GM12874 (cell line): ENCODE results near the gene RTN4RL2.

ENCODE experiments used
- TF ChIP-seq, protein P1 (sequence below): IDR thresholded peaks from 2 replicates; pipeline ENCODE4 v1.5.1; 2011; ENCODE audit warnings: low read depth, mild to moderate bottlenecking, control low read depth, low read length, moderate library complexity; ENCODE audit not compliant: insufficient read depth

The RTN4RL2 gene

DNA sequence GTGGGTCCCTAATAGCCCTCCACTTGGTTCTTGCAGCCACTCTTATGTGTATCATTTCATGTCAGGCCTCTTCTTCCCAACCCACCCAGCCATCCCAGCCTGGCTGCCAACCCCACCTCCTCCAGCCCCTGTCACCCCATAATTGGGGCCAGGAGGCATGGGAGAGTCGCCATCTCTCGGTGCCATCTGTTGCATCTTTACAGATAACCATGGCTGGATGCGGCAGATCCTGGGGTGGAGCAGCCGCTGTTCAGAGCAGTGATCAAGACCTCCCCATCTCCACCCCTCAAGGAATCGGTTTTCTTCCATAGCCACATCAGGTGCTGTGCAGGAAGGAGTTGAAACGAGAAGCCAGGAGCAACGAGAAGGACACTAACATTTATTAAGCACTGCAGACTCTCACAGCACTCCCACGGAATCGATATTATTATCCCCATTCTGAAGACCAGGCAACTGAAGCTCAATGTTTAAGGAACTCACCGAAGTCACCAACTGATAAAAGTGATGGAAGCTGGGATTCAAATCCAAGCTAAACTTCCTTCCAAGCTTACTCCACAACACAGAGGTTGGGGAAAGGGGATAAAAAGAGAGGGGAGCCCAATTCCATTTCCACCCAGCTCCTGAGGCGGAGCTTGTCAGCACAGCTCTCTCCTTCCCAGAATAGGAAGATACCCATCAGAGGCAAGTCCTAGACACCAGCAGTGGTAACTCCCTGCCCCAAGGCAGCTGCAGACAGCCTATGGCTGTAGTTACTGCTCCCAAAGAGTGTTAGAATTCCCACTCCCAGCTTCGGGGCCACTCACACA is 52.5 kb downstream of the RTN4RL2 start:
- TF ChIP-seq, protein P1, sequence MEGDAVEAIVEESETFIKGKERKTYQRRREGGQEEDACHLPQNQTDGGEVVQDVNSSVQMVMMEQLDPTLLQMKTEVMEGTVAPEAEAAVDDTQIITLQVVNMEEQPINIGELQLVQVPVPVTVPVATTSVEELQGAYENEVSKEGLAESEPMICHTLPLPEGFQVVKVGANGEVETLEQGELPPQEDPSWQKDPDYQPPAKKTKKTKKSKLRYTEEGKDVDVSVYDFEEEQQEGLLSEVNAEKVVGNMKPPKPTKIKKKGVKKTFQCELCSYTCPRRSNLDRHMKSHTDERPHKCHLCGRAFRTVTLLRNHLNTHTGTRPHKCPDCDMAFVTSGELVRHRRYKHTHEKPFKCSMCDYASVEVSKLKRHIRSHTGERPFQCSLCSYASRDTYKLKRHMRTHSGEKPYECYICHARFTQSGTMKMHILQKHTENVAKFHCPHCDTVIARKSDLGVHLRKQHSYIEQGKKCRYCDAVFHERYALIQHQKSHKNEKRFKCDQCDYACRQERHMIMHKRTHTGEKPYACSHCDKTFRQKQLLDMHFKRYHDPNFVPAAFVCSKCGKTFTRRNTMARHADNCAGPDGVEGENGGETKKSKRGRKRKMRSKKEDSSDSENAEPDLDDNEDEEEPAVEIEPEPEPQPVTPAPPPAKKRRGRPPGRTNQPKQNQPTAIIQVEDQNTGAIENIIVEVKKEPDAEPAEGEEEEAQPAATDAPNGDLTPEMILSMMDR, result no peak

DNA sequence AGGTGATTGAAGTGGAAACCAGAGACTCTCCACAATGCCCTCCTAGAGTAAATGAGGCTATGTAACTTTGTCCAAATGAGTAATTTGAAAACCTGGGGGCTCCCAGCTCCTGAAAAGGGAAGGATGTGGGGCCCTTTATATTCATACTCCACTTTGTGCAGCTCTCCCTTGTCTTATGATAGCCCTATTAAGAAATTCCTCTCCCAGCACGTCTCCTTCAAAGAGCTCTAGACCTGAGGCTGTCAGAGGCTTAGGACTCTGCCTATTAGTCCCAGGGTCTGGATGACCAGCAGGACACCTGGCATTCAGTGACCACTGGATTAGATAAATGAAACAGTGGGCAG is 53.1 kb downstream of the RTN4RL2 start:
- TF ChIP-seq, protein P1, result no peak

- TF ChIP-seq, protein P1, result no peak
These were observed 53.7 kb downstream of the RTN4RL2 start for GRCh38 chr11:57513911-57514537.

- TF ChIP-seq, protein P1, result no peak
These were observed 54.4 kb downstream of the RTN4RL2 start for GRCh38 chr11:57514538-57515331.

GRCh38 chr11:57515332-57516060 is 55.2 kb downstream of the RTN4RL2 start, which contains the start of gene SLC43A1:
TSS of gene SLC43A1 (minus strand) at chr11:57515702. CDS start at chr11:57514111, 1,591 bp downstream.
- TF ChIP-seq, protein P1, result no peak

- TF ChIP-seq, protein P1, result no peak
These were observed 55.7 kb downstream of the RTN4RL2 start for GRCh38 chr11:57516061-57516443.
